PFSK-1 (cell line): ENCODE results near the gene ELP2.

Source experiments
- FOXP2 ChIP-seq: optimal IDR thresholded peaks from 2 replicates; pipeline ENCODE3; 2011; ENCODE audit warnings: borderline replicate concordance, control low read depth, inconsistent platforms; ENCODE audit not compliant: insufficient read depth; ENCODE audit errors: extremely low read length, extremely low read depth
- POLR2AphosphoS5 ChIP-seq: IDR thresholded peaks from 2 replicates; pipeline ENCODE4 v1.6.1; 2012; ENCODE audit warnings: low read depth, mild to moderate bottlenecking, control low read depth, low read length, moderate library complexity
- SIN3A ChIP-seq: IDR thresholded peaks from 2 replicates; pipeline ENCODE4 v1.6.1; 2012; ENCODE audit warnings: mild to moderate bottlenecking, low read length, moderate library complexity, borderline replicate concordance; ENCODE audit not compliant: insufficient read depth
- TAF1 ChIP-seq: IDR thresholded peaks from 2 replicates; pipeline ENCODE4 v1.6.1; 2012; ENCODE audit warnings: low read length, control low read depth, borderline replicate concordance; ENCODE audit not compliant: insufficient read depth
- TF ChIP-seq, protein P1 (sequence below), 2 experiments: IDR thresholded peaks; 2 replicates each; pipeline versions ENCODE4 v1.6.1 to v1.8.0; 2011 to 2012; ENCODE audit warnings: low read depth in 2 of 2, low read length in 2 of 2, control low read depth in 1 of 2, inconsistent platforms in 1 of 2, mild to moderate bottlenecking in 1 of 2, moderate library complexity in 1 of 2; ENCODE audit not compliant: insufficient read depth in 1 of 2

The ELP2 gene

DNA sequence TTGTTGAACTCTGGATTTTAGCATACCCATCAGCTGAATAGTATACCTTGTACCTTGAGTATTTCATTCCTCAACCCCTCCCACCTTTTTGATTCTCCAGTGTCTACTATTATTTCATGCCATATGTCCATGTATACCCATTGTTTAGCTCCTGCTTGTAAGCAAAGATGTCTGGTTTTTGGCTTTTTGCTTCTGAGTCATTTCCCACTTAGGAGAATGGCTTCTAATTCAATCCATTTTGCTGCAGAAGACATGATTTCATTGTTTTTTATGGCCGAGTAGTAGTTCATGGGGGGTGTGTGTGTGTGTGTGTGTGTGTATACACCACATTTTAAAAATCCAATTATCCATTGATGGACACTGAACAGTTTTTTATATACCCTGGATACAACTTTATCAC, 33.3 kb downstream of the ELP2 start:
- TF ChIP-seq FOXP2, result no peak
- TF ChIP-seq, protein P1, sequence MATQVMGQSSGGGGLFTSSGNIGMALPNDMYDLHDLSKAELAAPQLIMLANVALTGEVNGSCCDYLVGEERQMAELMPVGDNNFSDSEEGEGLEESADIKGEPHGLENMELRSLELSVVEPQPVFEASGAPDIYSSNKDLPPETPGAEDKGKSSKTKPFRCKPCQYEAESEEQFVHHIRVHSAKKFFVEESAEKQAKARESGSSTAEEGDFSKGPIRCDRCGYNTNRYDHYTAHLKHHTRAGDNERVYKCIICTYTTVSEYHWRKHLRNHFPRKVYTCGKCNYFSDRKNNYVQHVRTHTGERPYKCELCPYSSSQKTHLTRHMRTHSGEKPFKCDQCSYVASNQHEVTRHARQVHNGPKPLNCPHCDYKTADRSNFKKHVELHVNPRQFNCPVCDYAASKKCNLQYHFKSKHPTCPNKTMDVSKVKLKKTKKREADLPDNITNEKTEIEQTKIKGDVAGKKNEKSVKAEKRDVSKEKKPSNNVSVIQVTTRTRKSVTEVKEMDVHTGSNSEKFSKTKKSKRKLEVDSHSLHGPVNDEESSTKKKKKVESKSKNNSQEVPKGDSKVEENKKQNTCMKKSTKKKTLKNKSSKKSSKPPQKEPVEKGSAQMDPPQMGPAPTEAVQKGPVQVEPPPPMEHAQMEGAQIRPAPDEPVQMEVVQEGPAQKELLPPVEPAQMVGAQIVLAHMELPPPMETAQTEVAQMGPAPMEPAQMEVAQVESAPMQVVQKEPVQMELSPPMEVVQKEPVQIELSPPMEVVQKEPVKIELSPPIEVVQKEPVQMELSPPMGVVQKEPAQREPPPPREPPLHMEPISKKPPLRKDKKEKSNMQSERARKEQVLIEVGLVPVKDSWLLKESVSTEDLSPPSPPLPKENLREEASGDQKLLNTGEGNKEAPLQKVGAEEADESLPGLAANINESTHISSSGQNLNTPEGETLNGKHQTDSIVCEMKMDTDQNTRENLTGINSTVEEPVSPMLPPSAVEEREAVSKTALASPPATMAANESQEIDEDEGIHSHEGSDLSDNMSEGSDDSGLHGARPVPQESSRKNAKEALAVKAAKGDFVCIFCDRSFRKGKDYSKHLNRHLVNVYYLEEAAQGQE (IDR thresholded peaks at IDR 0.05; ENCODE audit: insufficient read depth in 1 of 2, low read depth in 2 of 2, low read length in 2 of 2), result no peak
- no peak for TF ChIP-seq POLR2AphosphoS5
- TF ChIP-seq TAF1, result no peak
- TF ChIP-seq SIN3A, result no peak

DNA sequence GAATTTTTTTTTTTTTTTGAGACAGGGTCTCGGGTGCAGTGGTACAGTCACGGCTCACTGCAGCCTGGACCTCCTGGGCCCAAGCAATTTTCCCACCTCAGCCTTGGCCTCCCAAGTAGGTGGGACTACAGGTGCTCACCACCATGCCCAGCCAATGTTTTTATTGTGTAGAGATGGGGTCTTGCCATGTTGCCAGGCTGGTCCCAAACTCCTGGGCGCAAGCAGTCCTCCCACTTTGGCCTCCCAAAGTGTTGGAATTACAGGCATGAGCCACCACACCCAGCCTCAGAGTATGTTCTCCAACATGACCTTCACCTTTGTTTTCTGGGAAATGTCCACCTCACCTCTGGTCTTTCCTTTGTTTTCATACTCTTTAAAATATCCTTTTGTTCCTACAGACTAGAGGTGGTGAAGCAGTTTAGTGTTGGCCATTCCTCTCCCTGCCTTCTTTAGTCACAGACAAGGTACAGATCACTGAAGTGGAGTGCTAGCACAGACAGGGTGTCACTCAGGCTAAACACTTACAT, 38.1 kb downstream of the ELP2 start:
- TF ChIP-seq FOXP2 (no peak), POLR2AphosphoS5 (no peak), SIN3A (no peak)
- TF ChIP-seq, protein P1 (IDR thresholded peaks at IDR 0.05; ENCODE audit: insufficient read depth in 1 of 2, low read depth in 2 of 2, low read length in 2 of 2), result no peak

DNA sequence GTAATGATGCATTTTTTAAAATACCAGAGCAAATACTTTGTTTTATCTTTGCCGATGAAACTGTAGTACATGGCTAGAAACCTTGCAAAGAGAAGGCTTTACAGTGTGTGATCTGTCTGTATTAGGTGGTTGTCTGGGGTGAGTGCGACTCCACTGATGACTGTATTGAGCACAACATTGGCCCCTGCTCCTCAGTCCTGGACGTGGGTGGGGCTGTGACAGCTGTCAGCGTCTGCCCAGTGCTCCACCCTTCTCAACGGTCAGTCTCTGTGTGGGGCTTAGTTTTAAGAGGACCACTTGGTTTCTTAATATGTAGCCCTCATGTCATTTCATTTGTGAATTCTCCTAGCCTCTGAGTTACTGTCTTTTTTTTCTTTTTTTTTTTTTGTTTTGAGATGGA, 40.2 kb downstream of the ELP2 start:
- no peak for TF ChIP-seq SIN3A
- TF ChIP-seq POLR2AphosphoS5, result no peak
- no peak for TF ChIP-seq FOXP2
- TF ChIP-seq, protein P1 (IDR thresholded peaks at IDR 0.05; ENCODE audit: insufficient read depth in 1 of 2, low read depth in 2 of 2, low read length in 2 of 2), result no peak
- TF ChIP-seq TAF1, result no peak

- no peak for TF ChIP-seq POLR2AphosphoS5
- no peak for TF ChIP-seq SIN3A
- TF ChIP-seq, protein P1 (IDR thresholded peaks at IDR 0.05; ENCODE audit: insufficient read depth in 1 of 2, low read depth in 2 of 2, low read length in 2 of 2), result no peak
- no peak for TF ChIP-seq FOXP2
- TF ChIP-seq TAF1, result no peak
These were observed 45.8 kb downstream of the ELP2 start for GRCh38 chr18:36175481-36175880.

- TF ChIP-seq POLR2AphosphoS5, result no peak
- TF ChIP-seq FOXP2, result peak; percentile 71
These were observed 46.5 kb downstream of the ELP2 start for GRCh38 chr18:36176177-36176584.

- no peak for TF ChIP-seq POLR2AphosphoS5
- TF ChIP-seq SIN3A, result peak; percentile 87; the same call in 1 of the 2 replicates
These were observed 47.0 kb downstream of the ELP2 start for GRCh38 chr18:36176711-36177110.

DNA sequence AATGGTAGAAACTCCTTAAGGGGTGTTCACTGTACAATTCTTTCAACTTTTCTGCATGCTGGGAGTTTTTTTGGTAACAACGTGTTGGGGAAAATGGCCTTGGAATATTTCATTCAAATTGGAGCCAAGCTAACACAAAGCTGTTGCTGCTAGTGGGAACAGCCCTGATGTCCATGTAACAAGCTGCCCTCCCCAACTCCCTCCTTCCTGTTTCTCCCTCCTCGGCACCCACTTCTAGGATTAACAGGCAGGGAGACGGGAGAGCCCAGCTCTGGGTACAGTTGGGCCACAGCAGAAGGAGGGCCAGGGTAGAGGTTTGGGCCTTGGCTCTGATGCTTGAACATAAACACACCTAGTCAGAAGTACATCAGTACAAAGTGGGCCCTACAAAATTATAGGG, 48.2 kb downstream of the ELP2 start:
- TF ChIP-seq TAF1, result no peak
- TF ChIP-seq, protein P1 (IDR thresholded peaks at IDR 0.05; ENCODE audit: insufficient read depth in 1 of 2, low read depth in 2 of 2, low read length in 2 of 2), result no peak
- no peak for TF ChIP-seq FOXP2
